PFSK-1 (cell line): ENCODE results near the gene RASSF4.

Experiments used
- FOXP2 ChIP-seq: optimal IDR thresholded peaks from 2 replicates; pipeline ENCODE3; 2011; ENCODE audit warnings: borderline replicate concordance, control low read depth, inconsistent platforms; ENCODE audit not compliant: insufficient read depth; ENCODE audit errors: extremely low read length, extremely low read depth
- POLR2AphosphoS5 ChIP-seq: IDR thresholded peaks from 2 replicates; pipeline ENCODE4 v1.6.1; 2012; ENCODE audit warnings: low read depth, mild to moderate bottlenecking, control low read depth, low read length, moderate library complexity
- REST ChIP-seq, 2 experiments: IDR thresholded peaks; 2 replicates each; pipeline versions ENCODE4 v1.6.1 to v1.8.0; 2011 to 2012; ENCODE audit warnings: low read depth in 2 of 2, low read length in 2 of 2, control low read depth in 1 of 2, inconsistent platforms in 1 of 2, mild to moderate bottlenecking in 1 of 2, moderate library complexity in 1 of 2; ENCODE audit not compliant: insufficient read depth in 1 of 2
- SIN3A ChIP-seq: IDR thresholded peaks from 2 replicates; pipeline ENCODE4 v1.6.1; 2012; ENCODE audit warnings: mild to moderate bottlenecking, low read length, moderate library complexity, borderline replicate concordance; ENCODE audit not compliant: insufficient read depth
- TAF1 ChIP-seq: IDR thresholded peaks from 2 replicates; pipeline ENCODE4 v1.6.1; 2012; ENCODE audit warnings: low read length, control low read depth, borderline replicate concordance; ENCODE audit not compliant: insufficient read depth

The RASSF4 gene

GRCh38 chr10:44961931-44962750 lies 2.5 kb downstream of the RASSF4 start:
- TF ChIP-seq SIN3A, result no peak
- no peak for TF ChIP-seq FOXP2
- no peak for TF ChIP-seq REST (IDR thresholded peaks at IDR 0.05; ENCODE audit: insufficient read depth in 1 of 2, low read depth in 2 of 2, low read length in 2 of 2)
- TF ChIP-seq POLR2AphosphoS5, result no peak
- TF ChIP-seq TAF1, result no peak

GRCh38 chr10:44962870-44963738 lies 3.5 kb downstream of the RASSF4 start:
- TF ChIP-seq TAF1, result no peak
- TF ChIP-seq REST (IDR thresholded peaks at IDR 0.05; ENCODE audit: insufficient read depth in 1 of 2, low read depth in 2 of 2, low read length in 2 of 2), result no peak
- TF ChIP-seq FOXP2, result no peak
- no peak for TF ChIP-seq POLR2AphosphoS5
- no peak for TF ChIP-seq SIN3A

GRCh38 chr10:44963772-44964633 lies 4.4 kb downstream of the RASSF4 start:
- TF ChIP-seq POLR2AphosphoS5 (no peak), SIN3A (no peak), TAF1 (no peak), REST (IDR thresholded peaks at IDR 0.05; ENCODE audit: insufficient read depth in 1 of 2, low read depth in 2 of 2, low read length in 2 of 2) (no peak), FOXP2 (no peak)

- TF ChIP-seq FOXP2 (no peak), POLR2AphosphoS5 (no peak), TAF1 (no peak), SIN3A (no peak), REST (IDR thresholded peaks at IDR 0.05; ENCODE audit: insufficient read depth in 1 of 2, low read depth in 2 of 2, low read length in 2 of 2) (no peak)
Observed at GRCh38 chr10:44965104-44965503, 5.5 kb downstream of the RASSF4 start.
